Measurements from ENCODE around the gene ARMS2. TPM values are rescaled to one million over a fixed set of nuclear protein-coding genes. Genes with fewer than 3 reads are reported as not detected.

ARMS2 gene
- total RNA-seq, 6 experiments from 2014 or later = not detected

DNA sequence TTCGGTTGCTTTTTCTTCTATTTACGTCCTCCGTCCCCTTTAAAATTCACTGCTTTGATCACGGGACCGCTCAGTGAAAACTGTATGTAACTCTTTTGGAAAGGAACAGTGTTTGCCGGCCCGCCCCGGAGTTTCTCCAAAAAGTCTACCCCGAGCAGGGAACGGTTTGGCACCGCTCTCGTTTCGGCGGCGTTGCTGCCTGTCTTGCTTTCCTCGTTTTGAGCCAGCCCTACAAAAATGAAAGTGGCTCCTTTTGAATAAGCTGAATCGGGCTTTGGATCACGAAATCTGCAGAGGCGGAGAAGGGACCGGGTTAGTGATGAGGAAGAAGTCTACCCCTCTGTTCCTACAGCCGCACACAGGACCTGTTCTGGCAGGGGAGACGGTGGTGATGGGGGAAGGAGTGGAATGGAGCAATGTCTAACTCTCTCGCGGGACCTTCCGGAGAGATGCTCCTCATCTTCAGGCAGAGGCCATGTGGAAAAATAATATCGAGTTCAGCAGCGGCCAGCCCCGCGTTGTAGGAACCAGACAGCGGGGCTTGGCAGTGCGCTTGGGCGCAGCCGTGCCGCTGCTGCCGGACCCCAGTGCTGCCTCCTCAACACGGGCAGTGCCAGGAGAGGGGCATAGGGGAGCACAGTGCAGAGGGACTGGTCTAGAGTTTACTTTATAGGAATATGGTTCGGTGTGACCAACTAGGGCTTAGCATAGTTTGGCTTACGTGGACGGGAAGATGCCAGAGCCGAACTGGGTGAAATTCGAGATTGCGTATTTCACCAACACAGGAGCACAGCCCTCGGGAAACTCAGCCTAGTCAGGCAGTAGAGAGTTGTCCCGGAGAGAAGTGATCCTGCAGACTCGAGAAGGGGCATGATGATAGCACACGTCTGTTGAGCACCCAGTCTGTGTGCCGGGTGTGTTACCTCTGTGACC is 8.3 kb downstream of the ARMS2 start:
- ATAC-seq = peak; percentile 19 to 57 (median 42)
- peak overlapping the region; percentile 71 to 77 (median 72) for H3K4me3 ChIP-seq
- 12% methylated on average over 33 of the region's 47 CpGs for WGBS (ENCODE audit: insufficient coverage, low coverage, low lambda C conversion rate, missing lambda C conversion rate)
- H3K36me3 ChIP-seq = no peaks in the 10 kb centered on the region
- no peaks in the 10 kb centered on the region for H3K27me3 ChIP-seq
- DNase-seq = peak; percentile 52 to 77 (median 66)
- intact Hi-C loops (cut with DNase I) = no loop called here
- peak overlapping the region; percentile 58 to 82 (median 62) for H3K27ac ChIP-seq
- peaks cover 0 to 16% (median 6%) of the 10 kb centered on the region in 4 donors for H3K4me1 ChIP-seq
- TF ChIP-seq, protein P1, sequence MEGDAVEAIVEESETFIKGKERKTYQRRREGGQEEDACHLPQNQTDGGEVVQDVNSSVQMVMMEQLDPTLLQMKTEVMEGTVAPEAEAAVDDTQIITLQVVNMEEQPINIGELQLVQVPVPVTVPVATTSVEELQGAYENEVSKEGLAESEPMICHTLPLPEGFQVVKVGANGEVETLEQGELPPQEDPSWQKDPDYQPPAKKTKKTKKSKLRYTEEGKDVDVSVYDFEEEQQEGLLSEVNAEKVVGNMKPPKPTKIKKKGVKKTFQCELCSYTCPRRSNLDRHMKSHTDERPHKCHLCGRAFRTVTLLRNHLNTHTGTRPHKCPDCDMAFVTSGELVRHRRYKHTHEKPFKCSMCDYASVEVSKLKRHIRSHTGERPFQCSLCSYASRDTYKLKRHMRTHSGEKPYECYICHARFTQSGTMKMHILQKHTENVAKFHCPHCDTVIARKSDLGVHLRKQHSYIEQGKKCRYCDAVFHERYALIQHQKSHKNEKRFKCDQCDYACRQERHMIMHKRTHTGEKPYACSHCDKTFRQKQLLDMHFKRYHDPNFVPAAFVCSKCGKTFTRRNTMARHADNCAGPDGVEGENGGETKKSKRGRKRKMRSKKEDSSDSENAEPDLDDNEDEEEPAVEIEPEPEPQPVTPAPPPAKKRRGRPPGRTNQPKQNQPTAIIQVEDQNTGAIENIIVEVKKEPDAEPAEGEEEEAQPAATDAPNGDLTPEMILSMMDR (IDR thresholded peaks at IDR 0.05) = no peak
- no peak for TF ChIP-seq POLR2A (IDR thresholded peaks at IDR 0.05)
- H3K9me3 ChIP-seq = no peaks in the 10 kb centered on the region

DNA sequence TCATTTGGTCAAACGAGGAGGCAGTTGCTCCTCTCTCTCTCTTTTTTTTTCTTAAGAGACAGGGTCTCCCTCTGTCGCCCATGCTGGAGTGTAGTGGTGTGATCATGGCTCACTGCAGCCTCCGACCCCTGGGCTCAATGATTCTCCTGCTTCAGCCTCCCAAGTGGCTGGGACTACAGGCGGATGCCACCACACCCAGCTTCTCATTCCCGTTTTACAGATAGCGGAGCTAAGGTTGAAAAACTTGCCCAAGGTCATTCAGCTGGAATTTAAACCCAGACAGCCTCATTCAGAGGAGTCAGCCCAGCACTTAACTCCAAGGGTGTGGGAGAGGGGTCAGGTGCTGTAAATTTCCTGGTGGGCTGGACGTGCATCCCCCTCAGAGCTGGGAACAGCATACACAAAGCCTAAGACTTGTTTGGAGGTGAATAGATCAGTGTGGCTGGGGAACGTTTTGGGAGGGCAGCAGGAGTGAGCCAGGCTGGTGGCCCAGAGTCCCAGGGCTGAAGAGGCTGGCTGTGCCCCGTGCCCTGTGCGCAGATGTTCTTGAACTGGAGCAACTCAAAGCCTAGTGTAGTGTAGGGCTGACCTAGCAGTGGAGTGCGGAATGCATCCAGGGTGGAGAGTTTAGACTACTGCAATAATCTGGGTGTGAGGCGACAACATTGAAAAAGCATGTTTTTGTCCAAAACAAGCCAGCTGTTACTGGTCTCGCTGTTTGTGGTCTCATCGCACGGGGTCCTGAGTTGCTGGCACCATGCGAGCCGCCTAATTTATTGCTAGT is 9.2 kb downstream of the ARMS2 start:
- H3K27me3 ChIP-seq = no peaks in the 10 kb centered on the region
- WGBS (ENCODE audit: insufficient coverage, low coverage, low lambda C conversion rate, missing lambda C conversion rate) = 71% methylated on average over 8 of the region's 17 CpGs
- intact Hi-C loops (cut with DNase I) = no loop called here
- no peaks in the 10 kb centered on the region for H3K9me3 ChIP-seq
- no peak overlapping the region for H3K27ac ChIP-seq
- H3K4me1 ChIP-seq = peaks cover 0 to 16% (median 6%) of the 10 kb centered on the region in 4 donors
- TF ChIP-seq, protein P1 (IDR thresholded peaks at IDR 0.05) = no peak
- TF ChIP-seq POLR2A (IDR thresholded peaks at IDR 0.05) = no peak
- H3K4me3 ChIP-seq = peak overlapping the region; percentile 71 to 77 (median 72)
- H3K36me3 ChIP-seq = no peaks in the 10 kb centered on the region
- DNase-seq = peak in 1 of 3 donors; percentile 32
- no peak for ATAC-seq

DNA sequence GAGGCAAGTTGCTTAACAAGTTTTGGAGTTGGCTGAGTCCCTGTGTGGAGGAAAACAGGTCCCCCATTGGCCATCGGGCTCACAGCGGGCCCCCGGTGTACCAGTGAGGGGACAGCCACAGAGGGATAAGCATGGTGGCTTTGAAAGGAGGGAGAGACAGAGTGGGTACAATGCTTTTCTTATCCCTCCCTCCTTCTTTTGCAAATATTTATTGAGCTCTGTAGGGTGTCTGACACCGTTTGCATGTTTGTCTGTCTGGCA is 9.7 kb downstream of the ARMS2 start:
- no peaks in the 10 kb centered on the region for H3K36me3 ChIP-seq
- ATAC-seq = no peak
- TF ChIP-seq POLR2A (IDR thresholded peaks at IDR 0.05) = no peak
- TF ChIP-seq, protein P1 (IDR thresholded peaks at IDR 0.05) = no peak
- no peaks in the 10 kb centered on the region for H3K9me3 ChIP-seq
- H3K4me3 ChIP-seq = no peak overlapping the region
- no peak for DNase-seq
- peaks cover 0 to 16% (median 7%) of the 10 kb centered on the region in 4 donors for H3K4me1 ChIP-seq
- no peaks in the 10 kb centered on the region for H3K27me3 ChIP-seq
- H3K27ac ChIP-seq = no peak overlapping the region
- intact Hi-C loops (cut with DNase I) = no loop called here
- 66% methylated on average over 4 of the region's 4 CpGs for WGBS (ENCODE audit: insufficient coverage, low coverage, low lambda C conversion rate, missing lambda C conversion rate)

DNA sequence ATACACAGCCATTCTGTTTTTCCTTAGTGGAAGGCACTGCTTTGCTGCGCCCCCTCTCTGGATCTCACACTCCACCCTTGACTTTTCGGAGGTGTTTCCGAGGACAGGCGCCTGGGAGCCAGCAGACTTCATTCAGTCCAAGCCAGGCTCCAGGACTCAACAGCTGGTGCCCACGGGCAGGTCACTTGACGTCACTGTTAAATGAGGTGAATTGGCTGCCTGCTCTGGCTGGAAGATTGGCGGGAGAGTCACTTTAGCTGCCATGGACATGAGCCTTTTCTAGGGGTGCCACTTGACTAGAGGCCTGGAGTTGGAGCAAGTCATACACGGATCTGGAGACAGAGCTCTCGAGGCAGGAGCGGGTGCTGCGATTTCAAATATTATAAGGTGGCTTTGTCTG is 10.1 kb downstream of the ARMS2 start:
- no peaks in the 10 kb centered on the region for H3K36me3 ChIP-seq
- ATAC-seq = no peak
- peaks cover 0 to 16% (median 7%) of the 10 kb centered on the region in 4 donors for H3K4me1 ChIP-seq
- 94% methylated on average over 11 of the region's 11 CpGs for WGBS (ENCODE audit: insufficient coverage, low coverage, low lambda C conversion rate, missing lambda C conversion rate)
- intact Hi-C loops (cut with DNase I) = no loop called here
- H3K9me3 ChIP-seq = no peaks in the 10 kb centered on the region
- DNase-seq = no peak
- H3K27me3 ChIP-seq = no peaks in the 10 kb centered on the region
- H3K4me3 ChIP-seq = no peak overlapping the region
- TF ChIP-seq POLR2A (IDR thresholded peaks at IDR 0.05) = no peak
- TF ChIP-seq, protein P1 (IDR thresholded peaks at IDR 0.05) = no peak
- H3K27ac ChIP-seq = no peak overlapping the region

Measured in right lobe of liver (tissue), 6 donors.